ENCODE data around the gene SLC46A1. TPM values are rescaled to one million over a fixed set of nuclear protein-coding genes. Genes with fewer than 3 reads are reported as not detected.

Gene SLC46A1
- total and polyA plus RNA-seq, 2 donors (not counting 1 experiment from before 2014, with no cell fraction given): 2.5 to 4.3 TPM

DNA sequence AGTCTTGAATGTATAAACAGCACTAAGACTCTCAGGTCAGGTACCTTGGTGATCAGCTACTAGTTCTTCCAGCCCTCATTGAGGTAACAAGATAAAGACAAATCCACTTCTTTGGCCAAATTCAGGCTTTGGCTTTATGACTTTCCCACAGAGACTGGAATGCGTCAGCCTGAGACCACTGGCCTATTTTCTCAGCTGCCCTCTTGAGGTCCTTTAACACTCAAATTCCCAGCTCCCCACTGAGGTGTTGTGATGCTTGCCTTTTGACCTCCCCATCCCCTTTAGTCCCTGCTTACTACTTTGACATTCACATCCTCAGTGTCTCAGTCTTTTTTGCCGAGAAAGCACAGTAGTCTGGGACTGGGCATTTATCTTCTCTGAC is 59.8 kb downstream of the SLC46A1 start:
- Histone ChIP-seq H3K9ac (ENCODE audit: low read length) (no peak overlapping the region), H3K4me1 (ENCODE audit: control insufficient read depth in 2 of 2, insufficient read depth in 2 of 2, low read length in 2 of 2) (no peaks in the 10 kb centered on the region), H3K27me3 (replicated peaks in 1 of 4; ENCODE audit: control extremely low read depth in 1 of 4, control insufficient read depth in 3 of 4, insufficient read depth in 4 of 4, low read length in 3 of 4) (no peaks in the 10 kb centered on the region), H3K27ac (ENCODE audit: low read length in 2 of 2) (no peak overlapping the region), H3K4me3 (ENCODE audit: control extremely low read depth in 1 of 5, extremely low read depth in 1 of 5, insufficient read depth in 1 of 5, low read depth in 2 of 5, low read length in 4 of 5) (no peak overlapping the region), H3K9me3 (ENCODE audit: control extremely low read depth in 1 of 3, control insufficient read depth in 2 of 3, insufficient read depth in 1 of 3, low read length in 2 of 3) (no peaks in the 10 kb centered on the region), H2AFZ (ENCODE audit: insufficient read depth, low read depth, low read length, poor library complexity, severe bottlenecking) (no peak overlapping the region), H3K79me2 (ENCODE audit: control insufficient read depth, insufficient read depth, low read length) (no peaks in the 10 kb centered on the region), H3K4me2 (replicated peaks; ENCODE audit: low read depth, low read length, poor library complexity, severe bottlenecking) (no peak overlapping the region), H4K20me1 (ENCODE audit: control insufficient read depth, insufficient read depth, low read length, poor library complexity, severe bottlenecking) (no peaks in the 10 kb centered on the region), H3K36me3 (replicated peaks in 1 of 2; ENCODE audit: control extremely low read depth in 1 of 2, control insufficient read depth in 1 of 2, extremely low read depth in 1 of 2, insufficient read depth in 2 of 2, low read length in 1 of 2) (peaks cover 0 to 86% of the 10 kb centered on the region in 2 experiments)
- H3K27ac Mint-ChIP-seq: no peak overlapping the region
- WGBS (ENCODE audit: insufficient coverage): 100% methylated on average over 1 of the region's 2 CpGs
- TF ChIP-seq, protein P1, sequence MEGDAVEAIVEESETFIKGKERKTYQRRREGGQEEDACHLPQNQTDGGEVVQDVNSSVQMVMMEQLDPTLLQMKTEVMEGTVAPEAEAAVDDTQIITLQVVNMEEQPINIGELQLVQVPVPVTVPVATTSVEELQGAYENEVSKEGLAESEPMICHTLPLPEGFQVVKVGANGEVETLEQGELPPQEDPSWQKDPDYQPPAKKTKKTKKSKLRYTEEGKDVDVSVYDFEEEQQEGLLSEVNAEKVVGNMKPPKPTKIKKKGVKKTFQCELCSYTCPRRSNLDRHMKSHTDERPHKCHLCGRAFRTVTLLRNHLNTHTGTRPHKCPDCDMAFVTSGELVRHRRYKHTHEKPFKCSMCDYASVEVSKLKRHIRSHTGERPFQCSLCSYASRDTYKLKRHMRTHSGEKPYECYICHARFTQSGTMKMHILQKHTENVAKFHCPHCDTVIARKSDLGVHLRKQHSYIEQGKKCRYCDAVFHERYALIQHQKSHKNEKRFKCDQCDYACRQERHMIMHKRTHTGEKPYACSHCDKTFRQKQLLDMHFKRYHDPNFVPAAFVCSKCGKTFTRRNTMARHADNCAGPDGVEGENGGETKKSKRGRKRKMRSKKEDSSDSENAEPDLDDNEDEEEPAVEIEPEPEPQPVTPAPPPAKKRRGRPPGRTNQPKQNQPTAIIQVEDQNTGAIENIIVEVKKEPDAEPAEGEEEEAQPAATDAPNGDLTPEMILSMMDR (IDR thresholded peaks at IDR 0.05): no peak
- TF ChIP-seq EZH2 (IDR thresholded peaks at IDR 0.05; ENCODE audit: borderline replicate concordance, insufficient read depth, low read depth, low read length, poor library complexity, severe bottlenecking): no peak
- no peak overlapping the region for H3K4me3 Mint-ChIP-seq
- no peaks in the 10 kb centered on the region for H3K9me3 Mint-ChIP-seq (ENCODE audit: insufficient read depth)
- DNase-seq: no peak
- no peaks in the 10 kb centered on the region for H3K4me1 Mint-ChIP-seq
- ChIA-PET POLR2A (no interaction called here), CTCF (interaction anchor here (0.9 kb wide), 1 partner anchor 117 kb away, joined by 3 read pairs; no protein-coding TSS in a partner anchor)
- intact Hi-C loops (cut with micrococcal nuclease): no loop called here
- no peak for ATAC-seq (ENCODE audit: low read depth)
- H3K27me3 Mint-ChIP-seq: no peaks in the 10 kb centered on the region

- Histone ChIP-seq H3K4me2 (replicated peaks; ENCODE audit: low read depth, low read length, poor library complexity, severe bottlenecking) (no peak overlapping the region), H3K27ac (ENCODE audit: low read length in 2 of 2) (no peak overlapping the region), H4K20me1 (ENCODE audit: control insufficient read depth, insufficient read depth, low read length, poor library complexity, severe bottlenecking) (no peaks in the 10 kb centered on the region), H3K79me2 (ENCODE audit: control insufficient read depth, insufficient read depth, low read length) (peaks cover 3% of the 10 kb centered on the region), H3K4me3 (ENCODE audit: control extremely low read depth in 1 of 5, extremely low read depth in 1 of 5, insufficient read depth in 1 of 5, low read depth in 2 of 5, low read length in 4 of 5) (no peak overlapping the region), H3K9ac (ENCODE audit: low read length) (no peak overlapping the region), H3K36me3 (replicated peaks in 1 of 2; ENCODE audit: control extremely low read depth in 1 of 2, control insufficient read depth in 1 of 2, extremely low read depth in 1 of 2, insufficient read depth in 2 of 2, low read length in 1 of 2) (peaks cover 0 to 86% of the 10 kb centered on the region in 2 experiments), H3K9me3 (ENCODE audit: control extremely low read depth in 1 of 3, control insufficient read depth in 2 of 3, insufficient read depth in 1 of 3, low read length in 2 of 3) (no peaks in the 10 kb centered on the region), H3K27me3 (replicated peaks in 1 of 4; ENCODE audit: control extremely low read depth in 1 of 4, control insufficient read depth in 3 of 4, insufficient read depth in 4 of 4, low read length in 3 of 4) (no peaks in the 10 kb centered on the region), H2AFZ (ENCODE audit: insufficient read depth, low read depth, low read length, poor library complexity, severe bottlenecking) (no peak overlapping the region), H3K4me1 (ENCODE audit: control insufficient read depth in 2 of 2, insufficient read depth in 2 of 2, low read length in 2 of 2) (no peaks in the 10 kb centered on the region)
- DNase-seq (no peak), ATAC-seq (ENCODE audit: low read depth) (no peak)
- H3K9me3 Mint-ChIP-seq (ENCODE audit: insufficient read depth): no peaks in the 10 kb centered on the region
- 89% methylated on average over 11 of the region's 13 CpGs for WGBS (ENCODE audit: insufficient coverage)
- H3K4me1 Mint-ChIP-seq: no peaks in the 10 kb centered on the region
- CTCF ChIA-PET: no interaction called here
- H3K4me3 Mint-ChIP-seq: no peak overlapping the region
- POLR2A ChIA-PET: no interaction called here
- TF ChIP-seq, protein P1 (IDR thresholded peaks at IDR 0.05): no peak
- no peak for TF ChIP-seq EZH2 (IDR thresholded peaks at IDR 0.05; ENCODE audit: borderline replicate concordance, insufficient read depth, low read depth, low read length, poor library complexity, severe bottlenecking)
- H3K27ac Mint-ChIP-seq: no peak overlapping the region
- no peaks in the 10 kb centered on the region for H3K27me3 Mint-ChIP-seq
- intact Hi-C loops (cut with micrococcal nuclease): no loop called here
Measured at GRCh38 chr17:28345419-28346198, 60.4 kb downstream of the SLC46A1 start.
